Mucosa of descending colon (tissue), 3 donors: ENCODE data around the gene SERBP1. TPM values are rescaled to one million over a fixed set of nuclear protein-coding genes. Genes with fewer than 3 reads are reported as not detected.
A peak's percentile ranks its signal among the peaks of the same experiment; 100 is the strongest.
"Not testable (repeated sequence)": the region's sequence is repeated elsewhere in the genome, so short reads cannot be mapped to it uniquely, and the experiment has no call there.

Source experiments
- ATAC-seq: fragments of 200-7000 bp; cut with Tn5 transposase; one replicate; pipeline ENCODE4 v1.9.1; 2020; ENCODE audit warnings: mild to moderate bottlenecking, moderate library complexity
- DNase-seq, 3 donors: peaks; one replicate each; pipeline ENCODE4 v3.0.0-alpha.2; 2020
- H3K36me3 ChIP-seq: fragments of 200-600 bp; one replicate; pipeline ENCODE4 v1.8.0; 2021; ENCODE audit warnings: low read depth, mild to moderate bottlenecking
- H3K4me1 ChIP-seq: fragments of 200-600 bp; one replicate; pipeline ENCODE4 v1.8.0; 2021; ENCODE audit warnings: low read depth, mild to moderate bottlenecking
- H3K4me3 ChIP-seq: fragments of 200-600 bp; one replicate; pipeline ENCODE4 v1.8.0; 2021; ENCODE audit warnings: mild to moderate bottlenecking
- H3K9me3 ChIP-seq: fragments of 200-600 bp; one replicate; pipeline ENCODE4 v1.8.0; 2021; ENCODE audit warnings: mild to moderate bottlenecking
- CTCF ChIP-seq: fragments of 200-600 bp; IDR thresholded peaks from one replicate; pipeline ENCODE4 v1.8.0; 2022; ENCODE audit warnings: antibody characterized with exemption, mild to moderate bottlenecking
- intact Hi-C, 2 donors: fragments of 100-400 bp; cut with DNase I in 1 of 2; cut with micrococcal nuclease in 1 of 2; formaldehyde crosslinking; loops; one replicate each; pipeline versions ENCODE4 v1.11.0 to v1.11.1; 2022; cut with DNase I, micrococcal nuclease
- total RNA-seq, 3 donors: library from RNA; stranded (reverse); fragmentation: NEBNext Ultra II Directional in 2 of 3; extraction: Animal tissue kit (Norgen Biotek cat#: 25700) in 2 of 3; gene quantifications; one replicate each; pipeline versions ENCODE4 v1.2.1 to v1.2.4, GENCODE V29; 2021 to 2023
- donor health status: DM: no; HTN: no; CAD: no; lungs with moderate emphysema.
- donor health status: DM: no; HTN: no; CAD: no.
- donor health status: DM: no; HTN: yes; CAD: no.

SERBP1 gene
- total RNA-seq, 3 donors from 2014 or later = 134 to 160 (median 155) TPM

- Histone ChIP-seq H3K4me1 (peaks cover 25% of the 10 kb centered on the region), H3K4me3 (peak overlapping the region; percentile 90), H3K36me3 (no peaks in the 10 kb centered on the region), H3K9me3 (no peaks in the 10 kb centered on the region)
- intact Hi-C loops = no loop called here
- no peak for TF ChIP-seq CTCF
- ATAC-seq = no peak
- peak in 1 of 3 donors; percentile 22 for DNase-seq
Measured at GRCh38 chr1:67429011-67429527, 1.1 kb downstream of the SERBP1 start.

- no peak for TF ChIP-seq CTCF
- Histone ChIP-seq H3K36me3 (no peaks in the 10 kb centered on the region), H3K9me3 (no peaks in the 10 kb centered on the region), H3K4me3 (no peak overlapping the region), H3K4me1 (peaks cover 25% of the 10 kb centered on the region)
- ATAC-seq (no peak), DNase-seq (no peak)
- intact Hi-C loops = no loop called here
Measured at GRCh38 chr1:67427947-67428346, 2.3 kb downstream of the SERBP1 start.

GRCh38 chr1:67427465-67427864, 2.7 kb downstream of the SERBP1 start:
- Histone ChIP-seq H3K36me3 (no peaks in the 10 kb centered on the region), H3K4me3 (no peak overlapping the region), H3K9me3 (no peaks in the 10 kb centered on the region), H3K4me1 (peaks cover 25% of the 10 kb centered on the region)
- ATAC-seq (no peak), DNase-seq (no peak)
- TF ChIP-seq CTCF = no peak
- intact Hi-C loops = no loop called here

GRCh38 chr1:67420835-67421492, 9.2 kb downstream of the SERBP1 start:
- no peaks in the 10 kb centered on the region for H3K4me1 ChIP-seq
- H3K9me3 ChIP-seq = no peaks in the 10 kb centered on the region
- no peaks in the 10 kb centered on the region for H3K36me3 ChIP-seq
- TF ChIP-seq CTCF = no peak
- H3K4me3 ChIP-seq = no peak overlapping the region
- ATAC-seq = no peak
- no peak for DNase-seq
- intact Hi-C loops = no loop called here

GRCh38 chr1:67418839-67419586, 11.2 kb downstream of the SERBP1 start:
- intact Hi-C loops = no loop called here
- H3K4me3 ChIP-seq = no peak overlapping the region
- DNase-seq (no peak), ATAC-seq (peak; percentile 62)
- TF ChIP-seq CTCF = no peak
- H3K36me3 ChIP-seq = peaks cover 3% of the 10 kb centered on the region
- H3K4me1 ChIP-seq = no peaks in the 10 kb centered on the region
- H3K9me3 ChIP-seq = no peaks in the 10 kb centered on the region

GRCh38 chr1:67417733-67418132, 12.5 kb downstream of the SERBP1 start:
- DNase-seq, intact Hi-C loops, ATAC-seq: not testable (repeated sequence)

More at GRCh38 chr1:67417733-67418132, 12.5 kb downstream of the SERBP1 start:
- H3K4me1 ChIP-seq, H3K4me3 ChIP-seq, H3K36me3 ChIP-seq, H3K9me3 ChIP-seq: not testable (repeated sequence)
